Measurements from ENCODE around the gene PPP4R4.
"Not testable (repeated sequence)": the region's sequence is repeated elsewhere in the genome, so short reads cannot be mapped to it uniquely, and the experiment has no call there.

Gene PPP4R4

DNA sequence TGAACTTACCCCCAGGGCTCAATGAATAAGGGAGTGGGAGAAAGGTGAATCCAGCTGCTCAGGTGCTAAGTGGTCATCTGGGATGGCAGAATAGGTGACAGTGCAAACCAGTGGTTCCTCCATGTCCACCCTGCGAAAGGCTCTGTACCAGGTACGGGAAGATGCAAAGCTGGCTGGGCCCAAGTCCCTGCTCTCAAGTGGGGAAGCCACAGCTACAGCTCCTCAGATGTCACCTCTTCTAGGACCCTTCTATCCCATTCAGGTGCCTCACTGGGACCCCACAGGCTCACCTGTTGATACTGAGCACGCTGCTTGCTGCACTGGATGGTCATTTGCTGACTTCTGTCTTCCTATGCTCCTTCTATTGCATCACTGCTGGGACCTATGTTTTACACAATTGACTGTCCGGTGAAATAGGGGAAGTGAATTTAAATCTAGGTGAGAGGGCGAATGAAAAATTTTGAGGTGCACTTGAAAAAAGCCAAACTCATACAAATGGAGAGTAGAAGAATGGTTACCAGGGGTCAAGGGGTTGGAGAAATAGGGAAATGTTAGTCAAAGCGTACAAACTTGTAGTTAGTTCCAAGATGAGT, 20.3 kb upstream of the PPP4R4 start:
- Histone ChIP-seq H3K36me3 (no peaks in the 10 kb centered on the region), H3K4me1 (no peaks in the 10 kb centered on the region)

DNA sequence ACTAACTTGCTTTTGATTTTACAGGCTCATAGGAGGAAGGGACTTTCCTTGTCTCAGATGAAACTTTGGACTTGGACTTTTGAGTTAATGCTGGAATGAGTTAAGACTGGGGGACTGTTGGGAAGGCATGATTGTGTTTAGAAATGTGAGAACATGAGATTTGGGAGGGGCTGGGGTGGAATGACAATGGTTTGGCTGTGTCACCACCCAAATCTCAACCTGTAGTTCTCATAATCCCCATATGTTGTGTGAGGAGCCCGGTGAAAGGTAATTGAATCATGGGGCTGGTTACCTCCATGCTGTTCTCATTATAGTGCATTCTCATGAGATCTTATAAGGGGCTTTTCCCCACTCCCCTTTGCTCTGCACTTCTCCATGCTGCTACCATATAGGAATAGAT, 18.0 kb upstream of the PPP4R4 start:
- not testable (repeated sequence) for H3K9me3 ChIP-seq; H3K4me1 ChIP-seq; H3K36me3 ChIP-seq; H3K4me3 ChIP-seq (ENCODE audit: low read depth, low read length); DNase-seq; H3K27me3 ChIP-seq

More for the DNA sequence above, 20.3 kb upstream of the PPP4R4 start:
- DNase-seq = no peak
- no peak overlapping the region for H3K4me3 ChIP-seq (ENCODE audit: low read depth, low read length)
- no peaks in the 10 kb centered on the region; the same call in 1 of the 2 replicates for H3K9me3 ChIP-seq
- TF ChIP-seq, protein P1, sequence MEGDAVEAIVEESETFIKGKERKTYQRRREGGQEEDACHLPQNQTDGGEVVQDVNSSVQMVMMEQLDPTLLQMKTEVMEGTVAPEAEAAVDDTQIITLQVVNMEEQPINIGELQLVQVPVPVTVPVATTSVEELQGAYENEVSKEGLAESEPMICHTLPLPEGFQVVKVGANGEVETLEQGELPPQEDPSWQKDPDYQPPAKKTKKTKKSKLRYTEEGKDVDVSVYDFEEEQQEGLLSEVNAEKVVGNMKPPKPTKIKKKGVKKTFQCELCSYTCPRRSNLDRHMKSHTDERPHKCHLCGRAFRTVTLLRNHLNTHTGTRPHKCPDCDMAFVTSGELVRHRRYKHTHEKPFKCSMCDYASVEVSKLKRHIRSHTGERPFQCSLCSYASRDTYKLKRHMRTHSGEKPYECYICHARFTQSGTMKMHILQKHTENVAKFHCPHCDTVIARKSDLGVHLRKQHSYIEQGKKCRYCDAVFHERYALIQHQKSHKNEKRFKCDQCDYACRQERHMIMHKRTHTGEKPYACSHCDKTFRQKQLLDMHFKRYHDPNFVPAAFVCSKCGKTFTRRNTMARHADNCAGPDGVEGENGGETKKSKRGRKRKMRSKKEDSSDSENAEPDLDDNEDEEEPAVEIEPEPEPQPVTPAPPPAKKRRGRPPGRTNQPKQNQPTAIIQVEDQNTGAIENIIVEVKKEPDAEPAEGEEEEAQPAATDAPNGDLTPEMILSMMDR (IDR thresholded peaks at IDR 0.05; ENCODE audit: low read depth, low read length) = no peak
- H3K27me3 ChIP-seq = peaks cover 7% of the 10 kb centered on the region

DNA sequence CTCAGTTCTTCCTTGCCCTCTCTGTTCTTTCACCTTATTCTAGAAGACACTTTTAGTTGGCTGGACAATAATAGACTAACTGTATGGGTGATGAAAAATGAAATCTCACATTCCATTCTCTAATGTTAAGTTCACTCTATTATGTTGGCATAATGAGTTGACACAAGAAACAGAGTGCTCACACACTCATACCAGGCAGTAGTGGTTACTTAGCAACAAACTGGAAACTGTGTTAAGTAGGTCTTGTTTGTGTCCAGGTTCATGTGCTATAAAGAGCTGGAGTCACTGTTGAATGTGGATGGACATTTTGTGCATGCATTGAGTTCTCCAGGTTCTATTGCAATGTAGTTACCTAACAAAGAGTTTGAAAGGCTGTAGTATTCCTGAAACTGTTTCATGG, 16.9 kb upstream of the PPP4R4 start:
- H3K9me3 ChIP-seq = no peaks in the 10 kb centered on the region; the same call in 1 of the 2 replicates
- DNase-seq = no peak
- no peaks in the 10 kb centered on the region for H3K4me1 ChIP-seq
- TF ChIP-seq, protein P1 (IDR thresholded peaks at IDR 0.05; ENCODE audit: low read depth, low read length) = no peak
- no peaks in the 10 kb centered on the region for H3K36me3 ChIP-seq
- peaks cover 7% of the 10 kb centered on the region for H3K27me3 ChIP-seq
- H3K4me3 ChIP-seq (ENCODE audit: low read depth, low read length) = no peak overlapping the region

DNA sequence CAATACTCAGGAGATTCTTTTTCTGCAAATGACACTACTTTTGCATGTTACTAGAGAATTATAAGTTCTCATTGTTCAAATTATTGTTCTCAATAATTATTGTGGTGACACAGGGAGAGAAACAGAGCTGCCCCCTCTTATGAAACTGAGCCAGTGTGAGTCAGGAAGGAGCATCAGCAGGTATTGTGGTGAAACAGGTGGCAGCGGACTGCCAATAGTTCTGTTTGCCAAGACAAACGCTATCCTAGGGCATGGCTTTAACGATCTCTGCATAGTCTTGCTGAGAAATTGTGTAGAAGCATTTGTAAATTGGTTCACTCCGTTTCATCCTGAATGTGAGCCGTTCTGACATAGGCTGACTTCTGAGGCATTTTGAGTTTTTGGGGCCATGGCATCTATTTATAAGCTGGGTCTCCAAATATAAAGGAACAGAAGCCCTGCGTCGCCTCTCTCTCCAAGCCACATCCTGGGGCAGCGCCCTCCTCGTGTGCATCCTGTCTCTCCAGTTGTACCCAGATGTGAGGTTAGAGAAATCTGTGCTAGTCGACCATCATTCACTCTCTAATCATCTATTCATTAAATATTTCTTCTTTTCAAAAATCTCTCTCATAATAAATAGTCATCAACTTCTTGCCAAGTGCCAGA, 15.8 kb upstream of the PPP4R4 start:
- no peaks in the 10 kb centered on the region; the same call in 1 of the 2 replicates for H3K9me3 ChIP-seq
- peaks cover 7% of the 10 kb centered on the region for H3K27me3 ChIP-seq
- no peaks in the 10 kb centered on the region for H3K36me3 ChIP-seq
- TF ChIP-seq, protein P1 (IDR thresholded peaks at IDR 0.05; ENCODE audit: low read depth, low read length) = no peak
- DNase-seq = no peak
- no peaks in the 10 kb centered on the region for H3K4me1 ChIP-seq
- H3K4me3 ChIP-seq (ENCODE audit: low read depth, low read length) = no peak overlapping the region

DNA sequence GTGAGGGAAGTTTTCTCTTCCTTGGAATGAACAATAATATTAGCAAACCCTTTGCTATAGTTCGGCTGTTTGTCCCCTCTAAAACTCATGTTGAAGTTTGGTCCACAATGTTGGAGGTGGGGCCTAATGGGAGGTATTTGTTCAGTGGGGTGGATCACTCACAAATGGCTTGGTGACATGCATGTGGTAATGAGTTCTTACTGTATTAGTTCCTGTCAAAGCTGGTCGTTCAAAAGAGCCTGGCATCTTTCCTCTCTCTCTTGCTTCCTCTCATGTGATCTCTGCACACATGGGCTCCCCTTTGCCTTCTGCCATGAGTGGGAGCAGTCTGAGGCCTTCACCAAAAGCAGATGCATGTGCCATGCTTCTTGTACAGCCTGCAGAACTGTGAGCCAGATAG, 13.1 kb upstream of the PPP4R4 start:
- TF ChIP-seq, protein P1 (IDR thresholded peaks at IDR 0.05; ENCODE audit: low read depth, low read length) = no peak
- H3K9me3 ChIP-seq = no peaks in the 10 kb centered on the region
- no peak for DNase-seq
- H3K36me3 ChIP-seq = no peaks in the 10 kb centered on the region
- no peaks in the 10 kb centered on the region for H3K4me1 ChIP-seq
- H3K4me3 ChIP-seq (ENCODE audit: low read depth, low read length) = no peak overlapping the region
- peaks cover 10% of the 10 kb centered on the region for H3K27me3 ChIP-seq

DNA sequence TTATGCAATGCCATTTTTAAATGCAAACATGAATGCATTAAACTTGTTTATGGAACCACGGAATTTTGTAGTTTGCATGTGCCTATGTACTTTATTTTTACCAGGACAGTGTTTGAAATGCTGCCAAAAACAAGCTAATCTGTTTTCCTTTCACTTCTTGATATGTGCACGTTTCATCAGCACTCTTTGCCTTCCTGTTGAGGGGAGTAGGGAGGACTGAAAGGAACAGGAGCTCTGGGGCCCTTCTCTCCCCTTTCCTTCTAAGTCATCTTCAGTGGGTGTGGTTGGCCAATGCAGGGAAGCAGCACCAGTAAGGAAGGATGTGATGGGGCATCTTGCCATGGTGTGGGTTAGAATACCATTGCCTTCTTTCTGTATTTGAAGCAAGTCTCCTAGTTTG, 12.1 kb upstream of the PPP4R4 start:
- H3K4me1 ChIP-seq = no peaks in the 10 kb centered on the region
- no peak for DNase-seq
- H3K36me3 ChIP-seq = no peaks in the 10 kb centered on the region
- no peaks in the 10 kb centered on the region for H3K9me3 ChIP-seq
- peaks cover 10% of the 10 kb centered on the region for H3K27me3 ChIP-seq
- TF ChIP-seq, protein P1 (IDR thresholded peaks at IDR 0.05; ENCODE audit: low read depth, low read length) = no peak
- no peak overlapping the region for H3K4me3 ChIP-seq (ENCODE audit: low read depth, low read length)

Data from BE2C (cell line).